Lower lobe of right lung (tissue), 2 donors: Measurements from ENCODE around the gene ENTHD1. TPM values are rescaled to one million over a fixed set of nuclear protein-coding genes. Genes with fewer than 3 reads are reported as not detected.
"Not testable (repeated sequence)": the region's sequence is repeated elsewhere in the genome, so short reads cannot be mapped to it uniquely, and the experiment has no call there.

Experiments used
- ATAC-seq, 2 donors: fragments of 200-7000 bp; cut with Tn5 transposase; one replicate each; pipeline ENCODE4 v1.9.1; 2020 to 2022; ENCODE audit warnings: mild to moderate bottlenecking in 2 of 2, moderate library complexity in 2 of 2
- DNase-seq: peaks from one replicate; pipeline ENCODE4 v3.0.0-alpha.2; 2020
- H3K27ac ChIP-seq: fragments of 200-600 bp; one replicate; pipeline ENCODE4 v1.8.0; 2022
- H3K27me3 ChIP-seq: fragments of 200-600 bp; one replicate; pipeline ENCODE4 v1.8.0; 2022; ENCODE audit warnings: low read depth
- H3K36me3 ChIP-seq: fragments of 200-600 bp; one replicate; pipeline ENCODE4 v1.8.0; 2022; ENCODE audit warnings: mild to moderate bottlenecking
- H3K4me1 ChIP-seq: fragments of 200-600 bp; one replicate; pipeline ENCODE4 v1.8.0; 2022
- H3K4me3 ChIP-seq: fragments of 200-600 bp; one replicate; pipeline ENCODE4 v1.8.0; 2022; ENCODE audit warnings: mild to moderate bottlenecking
- H3K9me3 ChIP-seq: fragments of 200-600 bp; one replicate; pipeline ENCODE4 v1.8.0; 2022
- CTCF ChIP-seq: fragments of 200-600 bp; IDR thresholded peaks from one replicate; pipeline ENCODE4 v1.8.0; 2022; ENCODE audit warnings: antibody characterized with exemption, mild to moderate bottlenecking
- intact Hi-C: fragments of 100-400 bp; cut with DNase I; formaldehyde crosslinking; loops from one replicate; pipeline ENCODE4 v1.11.0; 2022
- total RNA-seq: library from RNA; stranded (reverse); fragmentation: NEBNext Ultra II Directional; extraction: Animal tissue kit (Norgen Biotek cat#: 25700); gene quantifications from one replicate; pipeline ENCODE4 v1.2.1, GENCODE V29; 2021
- donor health status: DM: no; HTN: yes; CAD: no; lungs with severe emphysema.

ENTHD1 gene
- total RNA-seq, 1 donor from 2014 or later = not detected

GRCh38 chr22:39851606-39852315 is 41.8 kb downstream of the ENTHD1 start:
- H3K36me3 ChIP-seq = no peaks in the 10 kb centered on the region
- no peaks in the 10 kb centered on the region for H3K4me1 ChIP-seq
- intact Hi-C loops = no loop called here
- DNase-seq (no peak), ATAC-seq (no peak)
- H3K9me3 ChIP-seq = no peaks in the 10 kb centered on the region
- H3K27ac ChIP-seq = no peak overlapping the region
- H3K4me3 ChIP-seq = no peak overlapping the region
- no peak for TF ChIP-seq CTCF
- peaks cover 16% of the 10 kb centered on the region for H3K27me3 ChIP-seq

DNA sequence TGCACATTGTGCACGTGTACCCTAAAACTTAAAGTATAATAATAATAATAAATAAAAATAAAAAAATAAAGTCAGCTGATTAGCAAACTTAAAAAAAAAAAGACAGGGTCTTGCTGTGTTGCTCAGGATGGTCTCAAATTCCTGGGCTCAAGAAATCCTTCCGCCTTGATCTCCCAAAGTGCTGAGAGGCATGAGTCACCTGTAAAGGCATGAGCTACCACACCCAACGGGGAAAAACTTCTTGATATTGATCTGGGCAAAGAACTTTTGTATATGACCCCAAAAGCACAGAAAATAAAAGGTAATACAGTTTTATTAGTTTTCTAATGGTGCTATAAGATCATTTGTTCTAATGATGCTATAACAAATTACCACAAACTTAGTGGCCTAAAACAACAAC is 46.1 kb downstream of the ENTHD1 start:
- ATAC-seq = no peak
- TF ChIP-seq CTCF = no peak
- intact Hi-C loops = no loop called here

DNA sequence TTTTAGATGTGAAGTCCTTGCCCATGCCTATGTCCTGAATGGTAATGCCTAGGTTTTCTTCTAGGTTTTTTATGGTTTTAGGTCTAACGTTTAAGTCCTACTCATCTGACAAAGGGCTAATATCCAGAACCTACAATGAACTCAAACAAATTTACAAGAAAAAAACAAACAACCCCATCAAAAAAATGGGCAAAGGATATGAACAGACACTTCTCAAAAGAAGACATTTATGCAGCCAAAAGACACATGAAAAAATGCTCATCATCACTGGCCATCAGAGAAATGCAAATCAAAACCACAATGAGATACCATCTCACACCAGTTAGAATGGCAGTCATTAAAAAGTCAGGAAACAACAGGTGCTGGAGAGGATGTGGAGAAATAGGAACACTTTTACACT is 47.0 kb downstream of the ENTHD1 start:
- not testable (repeated sequence) for ATAC-seq, H3K27me3 ChIP-seq

More for the DNA sequence above, 46.1 kb downstream of the ENTHD1 start:
- DNase-seq = no peak
- Histone ChIP-seq H3K9me3 (no peaks in the 10 kb centered on the region), H3K4me1 (no peaks in the 10 kb centered on the region), H3K27ac (no peak overlapping the region), H3K27me3 (peaks cover 6% of the 10 kb centered on the region), H3K4me3 (no peak overlapping the region), H3K36me3 (no peaks in the 10 kb centered on the region)

DNA sequence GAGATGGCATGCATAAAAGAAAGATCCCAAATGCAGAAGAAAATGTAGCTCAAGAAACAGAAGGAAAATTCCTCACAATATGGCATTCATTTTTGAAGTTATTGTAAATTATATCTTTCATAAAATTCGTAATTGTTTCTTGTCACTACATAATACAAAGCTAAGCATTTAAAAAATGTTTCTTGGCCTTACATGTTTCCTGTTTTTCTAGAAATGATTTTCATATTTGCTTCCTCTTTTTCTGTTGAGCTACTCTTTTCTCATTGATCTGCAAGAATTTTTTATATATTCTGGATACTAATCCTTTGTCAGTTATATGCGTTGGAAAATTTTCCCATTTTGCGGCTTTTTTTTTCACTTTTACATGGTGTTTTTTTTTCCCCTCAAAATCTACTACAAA is 48.0 kb downstream of the ENTHD1 start:
- no peak for ATAC-seq
- no peak overlapping the region for H3K27ac ChIP-seq
- no peaks in the 10 kb centered on the region for H3K4me1 ChIP-seq
- H3K4me3 ChIP-seq = no peak overlapping the region
- H3K36me3 ChIP-seq = no peaks in the 10 kb centered on the region
- intact Hi-C loops = no loop called here
- H3K9me3 ChIP-seq = no peaks in the 10 kb centered on the region
- DNase-seq = no peak
- peaks cover 5% of the 10 kb centered on the region for H3K27me3 ChIP-seq
- TF ChIP-seq CTCF = no peak

More for the DNA sequence above, 47.0 kb downstream of the ENTHD1 start:
- H3K36me3 ChIP-seq, intact Hi-C loops, H3K4me1 ChIP-seq, H3K4me3 ChIP-seq, H3K27ac ChIP-seq, DNase-seq, H3K9me3 ChIP-seq: not testable (repeated sequence)

- peaks cover 4% of the 10 kb centered on the region for H3K27me3 ChIP-seq
- H3K36me3 ChIP-seq = no peaks in the 10 kb centered on the region
- H3K4me1 ChIP-seq = no peaks in the 10 kb centered on the region
- DNase-seq (no peak), ATAC-seq (no peak)
- no peak overlapping the region for H3K27ac ChIP-seq
- intact Hi-C loops = no loop called here
- TF ChIP-seq CTCF = no peak
- no peaks in the 10 kb centered on the region for H3K9me3 ChIP-seq
- H3K4me3 ChIP-seq = no peak overlapping the region
These were observed 53.5 kb downstream of the ENTHD1 start for GRCh38 chr22:39839917-39840510.

- no peak for ATAC-seq
- no peaks in the 10 kb centered on the region for H3K4me1 ChIP-seq
- peaks cover 4% of the 10 kb centered on the region for H3K27me3 ChIP-seq
These were observed 54.4 kb downstream of the ENTHD1 start for GRCh38 chr22:39839204-39839603.

More at GRCh38 chr22:39839204-39839603, 54.4 kb downstream of the ENTHD1 start:
- TF ChIP-seq CTCF = no peak
- no peaks in the 10 kb centered on the region for H3K9me3 ChIP-seq
- intact Hi-C loops = no loop called here
- no peak overlapping the region for H3K4me3 ChIP-seq
- H3K27ac ChIP-seq = no peak overlapping the region
- DNase-seq = no peak
- no peaks in the 10 kb centered on the region for H3K36me3 ChIP-seq
